HEK293 (cell line): ENCODE data around the gene ACTL8.

ENCODE experiments used
- CTCF ChIP-seq: fragments of 450-650 bp; formaldehyde crosslinking; IDR thresholded peaks from 2 replicates; pipeline ENCODE4 v1.5.1; 2016; ENCODE audit warnings: missing biosample characterization, missing genetic modification characterization
- TSHZ1 ChIP-seq: fragments of 450-650 bp; formaldehyde crosslinking; IDR thresholded peaks from 2 replicates; pipeline ENCODE4 v1.5.1; 2016; ENCODE audit warnings: missing biosample characterization, missing genetic modification characterization, borderline replicate concordance
- YY2 ChIP-seq: fragments of 450-650 bp; formaldehyde crosslinking; IDR thresholded peaks from 2 replicates; pipeline ENCODE4 v1.5.1; 2016; ENCODE audit warnings: missing biosample characterization, missing genetic modification characterization
- ZFP41 ChIP-seq: fragments of 450-650 bp; formaldehyde crosslinking; IDR thresholded peaks from 2 replicates; pipeline ENCODE4 v1.5.1; 2016; ENCODE audit warnings: missing biosample characterization, missing genetic modification characterization, borderline replicate concordance
- ZNF2 ChIP-seq: fragments of 450-650 bp; formaldehyde crosslinking; IDR thresholded peaks from 2 replicates; pipeline ENCODE4 v1.5.1; 2016; ENCODE audit warnings: missing biosample characterization, missing genetic modification characterization
- ZSCAN18 ChIP-seq: fragments of 450-650 bp; formaldehyde crosslinking; IDR thresholded peaks from 2 replicates; pipeline ENCODE4 v1.5.1; 2016; ENCODE audit warnings: missing biosample characterization, missing genetic modification characterization

- TF ChIP-seq TSHZ1 (tag by site-specific recombination) = no peak
- TF ChIP-seq ZSCAN18 (tag by site-specific recombination) = no peak
- TF ChIP-seq ZFP41 (tag by site-specific recombination) = no peak
- TF ChIP-seq CTCF (tag by site-specific recombination) = no peak
- TF ChIP-seq YY2 (tag by site-specific recombination) = no peak
- TF ChIP-seq ZNF2 (tag by site-specific recombination) = no peak
Observed at GRCh38 chr1:17797478-17797877, 42.3 kb downstream of the ACTL8 start.
